Esophagus squamous epithelium (tissue), 5 donors: Measurements from ENCODE around the gene KMT5B. TPM values are rescaled to one million over a fixed set of nuclear protein-coding genes. Genes with fewer than 3 reads are reported as not detected.

Experiments used
- DNase-seq: peaks from one replicate; lab custom pipeline; 2025; lab: John Stamatoyannopoulos, UW
- H3K27ac ChIP-seq, 4 donors: fragments of 200-600 bp; sonication (generic); one replicate each; pipeline ENCODE4 v1.5.1; 2016 to 2019; ENCODE audit warnings: mild to moderate bottlenecking in 1 of 4
- H3K27me3 ChIP-seq, 4 donors: fragments of 200-600 bp; sonication (generic); 1 replicate in 3 of 4; 2 replicates in 1 of 4; pipeline versions ENCODE4 v1.5.1 to v1.6.0; 2017 to 2021; ENCODE audit warnings: antibody characterized with exemption in 1 of 4
- H3K36me3 ChIP-seq, 3 donors: fragments of 200-600 bp; sonication (generic); one replicate each; pipeline ENCODE4 v1.5.1; 2016 to 2019
- H3K4me1 ChIP-seq, 3 donors: fragments of 200-600 bp; sonication (generic); one replicate each; pipeline ENCODE4 v1.5.1; 2017 to 2019
- H3K4me3 ChIP-seq, 4 donors: fragments of 200-600 bp; sonication (generic); 1 replicate in 3 of 4; 2 replicates in 1 of 4; pipeline ENCODE4 v1.5.1; 2016 to 2019; ENCODE audit warnings: mild to moderate bottlenecking in 2 of 4, moderate library complexity in 1 of 4
- H3K9me3 ChIP-seq, 3 donors: fragments of 200-600 bp; sonication (generic); one replicate each; pipeline ENCODE4 v1.5.1; 2016 to 2019
- POLR2A ChIP-seq, 4 donors: fragments of 450-650 bp; IDR thresholded peaks; one replicate each; pipeline ENCODE4 v1.6.1; 2017; ENCODE audit warnings: antibody characterized with exemption in 4 of 4, mild to moderate bottlenecking in 4 of 4, moderate library complexity in 3 of 4
- WGBS, 2 donors: methylation state at CpG; one replicate each; pipeline ENCODE4 v1.1.5; 2018; 5-methylcytosine and 5-hydroxymethylcytosine counted together
- intact Hi-C: fragments of 100-400 bp; cut with DNase I; formaldehyde crosslinking; loops from one replicate; pipeline ENCODE4 v1.15.0; 2022
- total RNA-seq, 4 donors: library from RNA; depleted of rRNA; stranded (reverse); fragments of >200 nt; gene quantifications; one replicate each; pipeline ENCODE4 v1.1.0, GENCODE V29; 2016
- TF ChIP-seq, protein P1 (sequence below), 6 experiments: fragments of 450-650 bp in 4 of 6; fragments of 200-600 bp in 2 of 6; sonication (generic) in 2 of 6; IDR thresholded peaks; one replicate each; pipeline ENCODE4 v1.5.1; 2016 to 2019; ENCODE audit warnings: antibody characterized with exemption in 6 of 6, mild to moderate bottlenecking in 4 of 6, moderate library complexity in 4 of 6
- donor health status: DM: yes; HTN: yes; CAD: no.

Gene KMT5B
- total RNA-seq, 4 donors from 2014 or later = 18.4 to 37.6 (median 21.9) TPM

- H3K4me3 ChIP-seq = no peak overlapping the region
- peaks cover 0 to 25% (median 15%) of the 10 kb centered on the region in 3 donors for H3K4me1 ChIP-seq
- intact Hi-C loops = no loop called here
- no peak for DNase-seq
- H3K9me3 ChIP-seq = no peaks in the 10 kb centered on the region
- WGBS, 2 donors = 40 to 90% methylated on average over 1 of the region's 1 CpG
- H3K36me3 ChIP-seq = no peaks in the 10 kb centered on the region
- TF ChIP-seq, protein P1, sequence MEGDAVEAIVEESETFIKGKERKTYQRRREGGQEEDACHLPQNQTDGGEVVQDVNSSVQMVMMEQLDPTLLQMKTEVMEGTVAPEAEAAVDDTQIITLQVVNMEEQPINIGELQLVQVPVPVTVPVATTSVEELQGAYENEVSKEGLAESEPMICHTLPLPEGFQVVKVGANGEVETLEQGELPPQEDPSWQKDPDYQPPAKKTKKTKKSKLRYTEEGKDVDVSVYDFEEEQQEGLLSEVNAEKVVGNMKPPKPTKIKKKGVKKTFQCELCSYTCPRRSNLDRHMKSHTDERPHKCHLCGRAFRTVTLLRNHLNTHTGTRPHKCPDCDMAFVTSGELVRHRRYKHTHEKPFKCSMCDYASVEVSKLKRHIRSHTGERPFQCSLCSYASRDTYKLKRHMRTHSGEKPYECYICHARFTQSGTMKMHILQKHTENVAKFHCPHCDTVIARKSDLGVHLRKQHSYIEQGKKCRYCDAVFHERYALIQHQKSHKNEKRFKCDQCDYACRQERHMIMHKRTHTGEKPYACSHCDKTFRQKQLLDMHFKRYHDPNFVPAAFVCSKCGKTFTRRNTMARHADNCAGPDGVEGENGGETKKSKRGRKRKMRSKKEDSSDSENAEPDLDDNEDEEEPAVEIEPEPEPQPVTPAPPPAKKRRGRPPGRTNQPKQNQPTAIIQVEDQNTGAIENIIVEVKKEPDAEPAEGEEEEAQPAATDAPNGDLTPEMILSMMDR (IDR thresholded peaks at IDR 0.05) = no peak
- no peak for TF ChIP-seq POLR2A (IDR thresholded peaks at IDR 0.05)
- no peaks in the 10 kb centered on the region for H3K27me3 ChIP-seq
- no peak overlapping the region for H3K27ac ChIP-seq
Measured at GRCh38 chr11:68130121-68130520, 83.0 kb downstream of the KMT5B start.

- Histone ChIP-seq H3K27ac (peak overlapping the region; percentile 45 to 83 (median 76)), H3K9me3 (no peaks in the 10 kb centered on the region), H3K36me3 (no peaks in the 10 kb centered on the region), H3K27me3 (no peaks in the 10 kb centered on the region), H3K4me1 (peaks cover 0 to 25% (median 15%) of the 10 kb centered on the region in 3 donors), H3K4me3 (peak overlapping the region; percentile 13 to 67 (median 48))
- DNase-seq = no peak
- TF ChIP-seq POLR2A (IDR thresholded peaks at IDR 0.05) = no peak
- TF ChIP-seq, protein P1 (IDR thresholded peaks at IDR 0.05) = no peak
- 32 to 56% methylated on average over 6 to 11 of the region's 15 CpGs for WGBS, 2 donors
- intact Hi-C loops = no loop called here
Measured at GRCh38 chr11:68128682-68129327, 84.3 kb downstream of the KMT5B start.

GRCh38 chr11:68127714-68128681, 85.1 kb downstream of the KMT5B start:
- intact Hi-C loops = no loop called here
- Histone ChIP-seq H3K27me3 (no peaks in the 10 kb centered on the region), H3K9me3 (no peaks in the 10 kb centered on the region), H3K27ac (peak overlapping the region; percentile 45 to 83 (median 76)), H3K4me3 (peak overlapping the region; percentile 13 to 67 (median 48)), H3K36me3 (no peaks in the 10 kb centered on the region), H3K4me1 (peaks cover 0 to 25% (median 15%) of the 10 kb centered on the region in 3 donors)
- TF ChIP-seq POLR2A (IDR thresholded peaks at IDR 0.05) = no peak
- TF ChIP-seq, protein P1 (IDR thresholded peaks at IDR 0.05) = no peak
- DNase-seq = no peak
- 88% methylated on average over 3 of the region's 48 CpGs; no CpG with 5 or more reads in 1 of the 2 donors for WGBS, 2 donors

DNA sequence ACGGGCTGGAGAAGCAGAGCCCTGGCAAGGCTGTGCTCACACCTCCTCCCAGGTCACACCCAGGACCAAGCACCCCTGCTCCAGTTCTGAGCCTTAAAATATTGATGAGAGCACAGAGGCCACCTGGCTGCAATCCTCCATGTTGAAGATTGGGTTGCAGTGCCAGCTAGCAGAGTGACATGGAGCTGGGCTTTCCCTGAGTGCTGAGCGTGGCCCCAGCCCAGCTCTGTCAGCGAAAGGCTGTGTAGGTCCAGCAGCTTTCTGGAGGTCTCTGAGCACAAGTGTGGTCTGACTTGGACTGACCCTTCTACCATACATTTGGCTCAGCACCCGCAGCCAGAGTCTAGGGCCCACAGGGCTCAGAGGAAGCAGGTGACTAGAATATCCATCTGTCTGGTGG, 87.9 kb downstream of the KMT5B start:
- H3K27ac ChIP-seq = no peak overlapping the region
- peaks cover 9 to 39% (median 22%) of the 10 kb centered on the region in 3 donors for H3K4me1 ChIP-seq
- TF ChIP-seq, protein P1 (IDR thresholded peaks at IDR 0.05) = no peak
- TF ChIP-seq POLR2A (IDR thresholded peaks at IDR 0.05) = no peak
- no peak for DNase-seq
- H3K4me3 ChIP-seq = no peak overlapping the region
- intact Hi-C loops = no loop called here
- H3K27me3 ChIP-seq = no peaks in the 10 kb centered on the region
- no peaks in the 10 kb centered on the region for H3K9me3 ChIP-seq
- 20 to 78% methylated on average over 1 to 3 of the region's 4 CpGs for WGBS, 2 donors
- H3K36me3 ChIP-seq = no peaks in the 10 kb centered on the region
